Endothelial cell of coronary artery (primary cell): ENCODE measurements around the gene PIK3R3. TPM values are rescaled to one million over a fixed set of nuclear protein-coding genes. Genes with fewer than 3 reads are reported as not detected.

Experiments
- total RNA-seq: library from RNA; depleted of rRNA; stranded (reverse); fragments of >200 nt; gene quantifications from 2 replicates; pipeline ENCODE4 v1.2.3, GENCODE V29; 2014

The PIK3R3 gene
- 7.0 and 17.9 TPM in 2 replicates for total RNA-seq

GRCh38 chr1:46132529-46133180 is at the start of gene PIK3R3:
TSS of gene PIK3R3 (minus strand) at chr1:46132629. CDS start at chr1:46131952, 677 bp downstream.

GRCh38 chr1:46176211-46176865 is 43.9 kb upstream of the PIK3R3 start, which contains the start of gene P3R3URF:
TSS of gene P3R3URF (minus strand) at chr1:46176488. CDS start at chr1:46176471, 17 bp downstream.

GRCh38 chr1:46174448-46175231 is 42.2 kb upstream of the PIK3R3 start, which contains the start of gene TSPAN1:
TSS of gene TSPAN1 (plus strand) at chr1:46175087. CDS start at chr1:46181108, 6,021 bp downstream.

Other genes with a start within 250 kb of the PIK3R3 start
- gene TSPAN1, start 42.5 kb upstream of the PIK3R3 start, total RNA-seq, result 0.45 and 0.56 TPM in 2 replicates
- not detected in 2 replicates for gene P3R3URF, start 43.9 kb upstream of the PIK3R3 start, total RNA-seq
- gene POMGNT1, start 65.8 kb upstream of the PIK3R3 start, total RNA-seq, result 29.3 and 48.8 TPM in 2 replicates
- 0.81 and 3.6 TPM in 2 replicates for gene LURAP1, start 70.7 kb upstream of the PIK3R3 start, total RNA-seq
- 2.4 and 3.8 TPM in 2 replicates for gene RAD54L, start 115.1 kb upstream of the PIK3R3 start, total RNA-seq
- gene LRRC41, start 171.0 kb upstream of the PIK3R3 start, total RNA-seq, result 45.4 and 60.4 TPM in 2 replicates
- gene UQCRH, start 171.1 kb upstream of the PIK3R3 start, total RNA-seq, result 781 and 845 TPM in 2 replicates
- gene NSUN4, start 208.2 kb upstream of the PIK3R3 start, total RNA-seq, result 11.5 and 16.3 TPM in 2 replicates